GM11168 (cell line): ENCODE measurements around the gene CDKL5.

Experiments
- in situ Hi-C: fragments of 300-500 bp; cut with MboI; formaldehyde crosslinking; loops from one replicate; pipeline ENCODE4 v1.12.0; 2022; ENCODE audit warnings: low sequenced_read_pairs; ENCODE audit not compliant: unreplicated experiment

Gene CDKL5

GRCh38 chrX:18630934-18631333 lies 205.5 kb downstream of the CDKL5 start:
- in situ Hi-C loops = no loop called here

DNA sequence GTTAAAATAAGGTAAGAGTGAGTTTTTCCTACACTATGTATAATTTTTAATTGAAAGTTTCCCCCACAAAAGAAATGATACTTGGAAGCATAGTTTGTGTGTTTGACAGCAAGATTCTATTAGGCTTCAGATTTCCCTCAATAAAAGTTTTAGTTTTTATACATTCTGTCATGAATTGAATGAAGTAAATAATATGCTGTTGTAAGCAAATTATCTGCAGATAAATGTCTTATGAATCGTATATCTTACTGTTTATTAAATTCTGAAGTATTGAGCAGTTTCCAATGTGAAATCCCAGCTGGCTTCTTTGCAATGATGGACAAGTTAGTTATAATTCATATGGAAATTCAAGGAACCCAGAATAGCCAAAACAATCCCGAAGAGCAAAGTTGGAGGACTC lies 213.0 kb downstream of the CDKL5 start:
- in situ Hi-C loops = no loop called here

- in situ Hi-C loops = no loop called here
Measured at GRCh38 chrX:18639280-18639679, 213.9 kb downstream of the CDKL5 start.

DNA sequence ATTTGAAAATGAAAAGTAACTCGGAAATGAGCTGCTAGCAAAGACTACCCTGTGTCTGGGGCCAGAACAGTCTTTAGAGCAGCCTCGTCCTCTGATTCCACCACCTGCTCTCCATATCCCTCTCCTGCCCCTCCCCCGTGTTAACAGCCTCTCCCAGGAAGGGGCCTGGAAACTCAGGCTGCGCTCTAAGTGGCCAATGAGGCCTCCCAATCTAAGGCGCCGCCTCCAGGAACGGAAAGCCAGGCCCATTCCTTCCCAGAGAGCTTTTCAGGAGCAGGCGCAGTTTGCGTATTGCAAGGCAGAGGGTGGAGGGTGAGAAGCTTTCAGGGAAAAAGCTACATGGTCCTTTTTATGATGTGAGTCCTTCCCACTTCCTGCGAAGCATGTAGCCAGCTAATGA lies 215.3 kb downstream of the CDKL5 start:
- in situ Hi-C loops = no loop called here

DNA sequence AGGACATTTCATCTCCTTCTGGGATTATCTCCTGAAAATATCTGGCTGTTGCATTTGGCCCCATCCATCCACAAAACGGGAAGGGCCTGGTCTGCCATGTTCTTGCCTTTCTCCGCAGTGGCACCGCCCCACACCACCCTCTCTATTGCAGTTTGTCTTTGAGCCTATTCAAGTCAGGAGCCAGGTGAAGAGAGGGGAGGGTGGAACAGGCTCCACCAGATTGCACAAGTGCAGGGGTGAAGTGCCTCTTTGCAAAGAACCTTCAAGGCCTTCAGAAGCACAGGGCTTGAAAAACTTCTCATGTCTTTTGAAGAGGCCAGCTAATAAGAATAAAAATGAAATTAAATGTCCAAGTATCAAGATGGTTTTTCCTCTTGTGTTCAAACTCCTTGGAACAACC lies 217.8 kb downstream of the CDKL5 start:
- in situ Hi-C loops = no loop called here

- in situ Hi-C loops = no loop called here
Measured at GRCh38 chrX:18643853-18644252, 218.4 kb downstream of the CDKL5 start.

DNA sequence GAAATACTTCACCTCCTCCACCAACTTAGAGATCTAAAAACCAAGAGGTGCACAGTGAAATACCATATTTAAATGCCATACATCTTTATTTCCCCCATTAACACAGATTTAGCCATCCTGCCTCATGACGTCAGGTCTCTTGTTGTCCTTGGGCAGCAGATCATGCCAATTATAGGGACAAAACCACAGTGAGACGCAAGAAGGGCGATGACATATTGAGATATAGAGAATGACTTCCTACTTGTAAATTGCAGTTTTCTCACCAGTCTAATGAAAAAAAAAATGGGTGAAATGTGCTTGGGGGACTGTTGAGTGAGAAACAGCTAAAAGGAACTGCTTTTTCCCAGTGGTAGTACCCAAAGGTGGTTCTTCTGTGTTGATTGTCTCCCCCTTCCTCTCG lies 222.2 kb downstream of the CDKL5 start:
- in situ Hi-C loops = no loop called here

GRCh38 chrX:18649498-18649951 lies 224.1 kb downstream of the CDKL5 start:
- in situ Hi-C loops = no loop called here

- in situ Hi-C loops = no loop called here
Measured at GRCh38 chrX:18650662-18651061, 225.3 kb downstream of the CDKL5 start.

- in situ Hi-C loops = no loop called here
Measured at GRCh38 chrX:18652636-18653035, 227.2 kb downstream of the CDKL5 start.

- in situ Hi-C loops = no loop called here
Measured at GRCh38 chrX:18654875-18655836, 229.7 kb downstream of the CDKL5 start.

GRCh38 chrX:18661273-18661672 lies 235.9 kb downstream of the CDKL5 start:
- in situ Hi-C loops = no loop called here

DNA sequence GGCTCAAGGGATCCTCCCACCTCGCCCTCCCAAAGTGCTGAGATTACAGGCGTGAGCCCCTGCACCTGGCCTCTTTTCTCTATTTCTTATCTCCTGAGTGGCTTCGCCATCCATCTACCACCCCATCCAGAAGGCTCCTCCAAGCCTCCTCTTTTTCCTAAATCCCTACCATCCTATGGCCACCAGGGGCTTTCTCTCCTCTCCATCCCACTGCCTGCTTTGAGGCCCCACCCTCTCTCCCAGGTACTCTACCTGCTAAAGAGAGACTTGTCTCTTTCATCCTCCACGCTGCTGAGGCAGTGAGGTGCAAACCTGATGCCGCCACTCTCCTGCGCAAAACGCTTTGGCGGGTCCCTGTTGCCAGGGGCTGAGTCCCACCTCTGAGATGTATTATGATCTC lies 239.5 kb downstream of the CDKL5 start:
- in situ Hi-C loops = no loop called here

GRCh38 chrX:18666614-18667013 lies 241.2 kb downstream of the CDKL5 start:
- in situ Hi-C loops = no loop called here

GRCh38 chrX:18668071-18668835 lies 242.8 kb downstream of the CDKL5 start:
- in situ Hi-C loops = no loop called here

GRCh38 chrX:18672008-18672407 lies 246.6 kb downstream of the CDKL5 start, which contains the start of gene RS1:
Gene RS1 (minus strand): TSS chrX:18672108. CDS start chrX:18672068, 40 bp downstream.
- in situ Hi-C loops = no loop called here

- in situ Hi-C loops = no loop called here
Measured at GRCh38 chrX:18674417-18674787, 249.0 kb downstream of the CDKL5 start.

GRCh38 chrX:18674788-18675735 lies 249.7 kb downstream of the CDKL5 start:
- in situ Hi-C loops = no loop called here

DNA sequence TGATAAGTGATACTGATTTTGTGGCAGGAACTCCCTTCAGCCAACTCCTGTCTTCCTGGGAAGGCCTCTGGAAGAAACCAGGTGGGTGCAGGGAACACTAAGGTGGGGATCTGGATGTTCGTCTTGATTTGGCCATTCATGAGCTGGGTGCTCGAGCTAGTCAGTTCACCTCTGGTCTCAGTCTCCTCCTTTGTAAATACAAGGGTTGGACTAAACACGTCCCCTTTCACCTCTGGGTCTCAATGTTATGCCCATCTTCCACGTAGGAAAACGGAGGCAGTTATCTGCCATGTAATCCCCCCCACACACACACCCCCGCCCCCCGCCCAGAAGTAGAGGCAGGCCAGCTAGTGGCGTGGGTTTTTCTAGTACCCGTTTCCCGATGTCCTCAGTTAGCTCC lies 250.6 kb downstream of the CDKL5 start:
- in situ Hi-C loops = no loop called here

- in situ Hi-C loops = no loop called here
Measured at GRCh38 chrX:18676470-18676869, 251.1 kb downstream of the CDKL5 start.
